Hepatocyte (in vitro differentiated cells): ENCODE results near the gene SUSD3.

Experiments used
- CTCF ChIP-seq: fragments of 200-600 bp; sonication (generic); IDR thresholded peaks from 2 replicates; pipeline ENCODE4 v1.5.1; 2016; ENCODE audit warnings: antibody characterized with exemption, mild to moderate bottlenecking; ENCODE audit not compliant: poor library complexity
- EZH2 ChIP-seq: fragments of 200-600 bp; sonication (generic); IDR thresholded peaks from 2 replicates; pipeline ENCODE4 v1.6.1; 2016; ENCODE audit warnings: antibody characterized with exemption, mild to moderate bottlenecking, borderline replicate concordance
- EZH2phosphoT487 ChIP-seq: fragments of 200-600 bp; sonication (generic); IDR thresholded peaks from one replicate; pipeline ENCODE4 v1.6.1; 2018; ENCODE audit warnings: antibody characterized with exemption, mild to moderate bottlenecking, low read depth, moderate library complexity; ENCODE audit not compliant: unreplicated experiment, severe bottlenecking

GRCh38 chr9:93054758-93055704 is 3.5 kb upstream of the SUSD3 start:
- TF ChIP-seq CTCF, result no peak
- no peak for TF ChIP-seq EZH2phosphoT487
- no peak for TF ChIP-seq EZH2
